NT2/D1 (cell line): Measurements from ENCODE around the gene ZNF664.

ENCODE experiments used
- SUZ12 ChIP-seq: IDR thresholded peaks from 2 replicates; pipeline ENCODE4 v1.6.1; 2011; ENCODE audit not compliant: insufficient read length, insufficient read depth; ENCODE audit errors: extremely low read depth
- YY1 ChIP-seq: IDR thresholded peaks from 2 replicates; pipeline ENCODE4 v1.6.1; 2011; ENCODE audit not compliant: insufficient read length, insufficient read depth
- ZNF274 ChIP-seq: IDR thresholded peaks from 2 replicates; pipeline ENCODE4 v1.6.1; 2011; ENCODE audit warnings: mild to moderate bottlenecking, low read depth, low read length

DNA sequence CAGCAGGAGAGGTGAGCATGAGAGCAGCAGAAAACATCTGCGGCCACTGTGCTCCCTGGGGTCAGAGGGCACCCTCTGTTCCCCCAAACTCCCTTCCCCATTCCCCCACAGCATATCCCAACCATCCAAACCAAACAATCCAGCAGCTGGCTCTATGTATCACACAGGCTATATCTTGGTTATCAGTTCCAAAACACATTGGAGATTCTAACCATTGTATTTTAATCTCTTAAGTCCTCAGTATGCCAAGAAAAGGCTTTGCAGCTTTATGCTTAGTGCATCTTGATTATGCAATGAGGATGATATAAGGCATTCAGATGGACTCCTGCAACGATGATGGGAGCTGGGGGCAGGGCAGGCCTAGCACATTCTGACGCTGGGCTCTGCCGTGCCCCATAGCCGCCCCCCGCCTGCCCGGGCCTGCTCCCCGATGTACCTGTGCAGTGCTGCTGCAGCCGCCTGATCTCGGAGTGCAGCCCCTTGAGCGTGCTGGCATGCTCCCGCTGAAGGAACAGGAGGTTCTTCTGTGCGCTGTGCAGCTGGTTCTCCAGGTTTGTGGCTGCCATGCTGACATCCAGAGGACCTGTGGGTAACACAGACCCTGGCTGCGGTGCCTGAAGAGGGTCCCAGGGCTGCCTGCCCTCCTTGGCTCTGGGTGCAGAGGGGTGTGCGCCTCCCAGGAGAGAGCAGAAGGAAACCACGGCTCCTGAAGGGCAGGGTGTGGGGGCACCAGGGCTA, 29.9 kb upstream of the ZNF664 start:
- TF ChIP-seq ZNF274 = no peak
- TF ChIP-seq SUZ12 = no peak
- no peak for TF ChIP-seq YY1
